IPS-18c (cell line): ENCODE results near the gene OPCML.

ENCODE experiments used
- H3K4me3 ChIP-seq: 2 replicates; pipeline ENCODE4 v1.7.0; 2013; ENCODE audit warnings: low read depth, mild to moderate bottlenecking, low read length, moderate library complexity; ENCODE audit not compliant: insufficient read depth
- H3K9me3 ChIP-seq: one replicate; pipeline ENCODE4 v1.6.1; 2013; ENCODE audit warnings: mild to moderate bottlenecking, low read length, moderate library complexity; ENCODE audit not compliant: control insufficient read depth, insufficient read depth

Gene OPCML

GRCh38 chr11:133306019-133306418, 226.3 kb downstream of the OPCML start:
- Histone ChIP-seq H3K9me3 (no peaks in the 10 kb centered on the region), H3K4me3 (no peak overlapping the region)

- Histone ChIP-seq H3K9me3 (no peaks in the 10 kb centered on the region), H3K4me3 (no peak overlapping the region)
Measured at GRCh38 chr11:133305208-133305956, 226.9 kb downstream of the OPCML start.

GRCh38 chr11:133303262-133303661, 229.0 kb downstream of the OPCML start:
- peaks cover 2% of the 10 kb centered on the region for H3K9me3 ChIP-seq

GRCh38 chr11:133302056-133302455, 230.2 kb downstream of the OPCML start:
- peaks cover 2% of the 10 kb centered on the region for H3K9me3 ChIP-seq
- no peak overlapping the region for H3K4me3 ChIP-seq

More at GRCh38 chr11:133303262-133303661, 229.0 kb downstream of the OPCML start:
- no peak overlapping the region for H3K4me3 ChIP-seq

- H3K9me3 ChIP-seq: peaks cover 2% of the 10 kb centered on the region
- no peak overlapping the region for H3K4me3 ChIP-seq
Measured at GRCh38 chr11:133300666-133301065, 231.6 kb downstream of the OPCML start.

DNA sequence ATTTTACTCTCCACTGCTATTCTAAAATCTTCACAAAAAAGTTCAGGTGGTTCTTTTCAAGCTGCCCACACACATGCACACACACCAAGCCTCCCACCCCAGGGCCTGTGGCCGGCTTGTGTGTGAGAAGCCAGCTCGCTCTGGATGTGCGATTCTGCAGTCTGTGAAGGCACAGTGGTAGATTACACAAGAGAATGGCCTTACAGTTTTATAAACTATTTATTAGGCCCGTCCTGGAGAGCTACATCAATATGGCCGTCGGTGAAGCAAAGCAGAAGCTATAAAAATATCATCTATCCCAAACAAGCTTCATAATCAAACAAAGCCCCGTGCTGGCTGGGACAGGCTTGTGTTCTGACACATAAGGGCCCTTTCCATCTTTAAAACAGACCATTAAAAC, 240.5 kb downstream of the OPCML start:
- no peaks in the 10 kb centered on the region for H3K9me3 ChIP-seq
- H3K4me3 ChIP-seq: no peak overlapping the region

- Histone ChIP-seq H3K4me3 (no peak overlapping the region), H3K9me3 (no peaks in the 10 kb centered on the region)
Measured at GRCh38 chr11:133285359-133285758, 246.9 kb downstream of the OPCML start.

GRCh38 chr11:133284156-133284555, 248.1 kb downstream of the OPCML start:
- no peaks in the 10 kb centered on the region for H3K9me3 ChIP-seq
- H3K4me3 ChIP-seq: no peak overlapping the region

DNA sequence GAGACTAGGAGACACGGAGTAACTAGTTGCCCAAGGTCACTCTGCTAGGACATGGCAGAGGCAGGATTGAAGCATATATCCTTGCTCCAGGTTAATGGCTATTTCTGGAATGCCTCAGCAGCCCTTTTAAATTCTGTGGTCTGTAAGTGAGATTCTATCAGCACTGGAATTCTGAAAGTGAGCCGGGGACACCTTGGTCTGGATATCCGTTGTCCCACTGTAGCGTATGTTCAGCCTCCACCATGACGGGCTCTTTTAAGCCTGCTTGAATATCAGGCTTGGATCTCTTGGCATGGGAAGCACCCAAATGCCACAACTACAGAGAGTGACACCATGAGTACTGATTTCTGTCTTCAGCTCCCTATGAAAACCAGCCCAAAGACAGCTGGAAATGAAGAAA, 254.4 kb downstream of the OPCML start:
- no peak overlapping the region for H3K4me3 ChIP-seq
- H3K9me3 ChIP-seq: no peaks in the 10 kb centered on the region

GRCh38 chr11:133271871-133272776, 260.2 kb downstream of the OPCML start:
- Histone ChIP-seq H3K4me3 (no peak overlapping the region), H3K9me3 (no peaks in the 10 kb centered on the region)

GRCh38 chr11:133271206-133271605, 261.1 kb downstream of the OPCML start:
- Histone ChIP-seq H3K9me3 (no peaks in the 10 kb centered on the region), H3K4me3 (no peak overlapping the region)

DNA sequence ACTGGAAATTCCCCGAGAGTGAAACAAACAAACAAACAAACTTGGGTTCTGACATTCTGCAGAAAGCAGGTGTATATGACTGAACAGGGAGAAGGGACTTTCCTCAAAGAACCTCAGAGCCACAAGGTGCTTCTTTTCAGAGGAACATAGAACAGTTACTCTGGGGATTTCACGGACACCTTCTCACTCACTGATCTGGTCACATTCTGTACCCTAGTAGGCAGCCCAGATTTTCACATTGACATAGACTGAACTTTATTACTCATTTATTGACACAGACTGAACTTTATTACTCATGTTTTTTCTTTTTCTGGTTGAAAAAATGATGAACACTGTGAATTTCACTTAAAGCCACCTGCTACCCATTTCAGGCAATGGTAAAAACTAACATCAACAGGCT, 263.0 kb downstream of the OPCML start:
- Histone ChIP-seq H3K9me3 (no peaks in the 10 kb centered on the region), H3K4me3 (no peak overlapping the region)

GRCh38 chr11:133266986-133267385, 265.3 kb downstream of the OPCML start:
- Histone ChIP-seq H3K9me3 (no peaks in the 10 kb centered on the region), H3K4me3 (no peak overlapping the region)

DNA sequence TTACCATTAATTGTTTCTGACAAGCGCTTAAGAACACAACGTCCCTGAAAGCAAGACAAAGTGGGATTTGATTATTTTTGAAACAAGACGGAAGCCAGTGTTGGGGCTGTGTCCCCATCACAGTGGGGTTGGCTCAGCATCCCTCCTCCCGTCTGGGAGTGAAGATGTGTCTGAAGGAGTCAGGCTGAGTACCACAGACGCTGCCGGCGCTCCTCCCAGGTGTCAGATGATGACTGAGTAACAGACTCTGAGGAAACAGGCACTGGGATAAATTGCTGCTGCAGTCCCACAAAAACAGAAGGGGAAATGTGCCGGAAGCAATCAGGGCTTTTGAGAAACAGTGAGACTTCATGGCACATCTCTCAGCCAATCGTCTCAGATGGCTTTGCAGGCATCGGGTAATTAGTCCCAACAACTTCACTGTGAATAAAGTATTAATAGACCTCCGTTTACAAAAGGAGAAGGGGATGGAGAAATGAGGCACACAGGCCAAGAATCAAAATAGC, 266.7 kb downstream of the OPCML start:
- no peak overlapping the region for H3K4me3 ChIP-seq
- H3K9me3 ChIP-seq: no peaks in the 10 kb centered on the region

DNA sequence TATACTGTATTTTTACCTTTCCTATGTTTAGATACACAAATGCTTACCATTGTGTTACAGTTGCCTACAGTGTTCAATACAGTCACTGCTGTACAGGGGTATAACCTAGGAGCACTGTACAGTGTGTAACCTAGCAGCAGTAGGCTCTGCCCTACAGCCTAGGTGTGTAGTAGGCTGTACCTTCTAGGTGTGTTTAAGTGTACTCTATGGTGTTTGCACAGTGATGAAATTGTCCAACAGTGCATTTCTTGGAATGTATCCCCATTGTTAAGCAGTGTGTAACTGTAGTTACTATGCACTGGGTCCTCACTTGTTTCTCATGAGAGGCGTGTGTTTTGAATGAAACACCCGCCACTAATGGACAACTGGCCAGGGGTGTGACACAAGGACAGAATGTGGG, 269.0 kb downstream of the OPCML start:
- no peaks in the 10 kb centered on the region for H3K9me3 ChIP-seq

GRCh38 chr11:133258751-133259150, 273.6 kb downstream of the OPCML start:
- Histone ChIP-seq H3K4me3 (no peak overlapping the region), H3K9me3 (no peaks in the 10 kb centered on the region)

More for the DNA sequence above, 269.0 kb downstream of the OPCML start:
- H3K4me3 ChIP-seq: no peak overlapping the region

DNA sequence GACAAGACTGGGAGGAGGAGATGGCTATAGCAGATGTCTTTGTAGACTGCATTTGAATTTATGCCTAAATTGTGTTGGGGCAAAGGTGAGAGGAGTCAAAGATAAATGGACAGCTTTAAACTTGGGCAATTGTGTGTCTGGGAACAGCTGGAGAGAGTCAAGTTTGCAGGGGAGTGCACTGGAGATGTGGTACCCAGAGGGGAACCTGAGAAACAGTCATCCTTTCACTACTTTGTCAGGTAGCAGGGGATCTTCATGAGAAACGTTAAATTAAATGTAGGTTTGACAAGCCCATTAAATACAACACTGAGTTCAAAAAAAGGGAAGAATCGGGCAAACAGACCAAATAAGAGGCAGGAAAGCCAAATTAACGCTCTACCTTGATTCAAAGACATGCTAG, 277.7 kb downstream of the OPCML start:
- no peaks in the 10 kb centered on the region for H3K9me3 ChIP-seq
- no peak overlapping the region for H3K4me3 ChIP-seq

DNA sequence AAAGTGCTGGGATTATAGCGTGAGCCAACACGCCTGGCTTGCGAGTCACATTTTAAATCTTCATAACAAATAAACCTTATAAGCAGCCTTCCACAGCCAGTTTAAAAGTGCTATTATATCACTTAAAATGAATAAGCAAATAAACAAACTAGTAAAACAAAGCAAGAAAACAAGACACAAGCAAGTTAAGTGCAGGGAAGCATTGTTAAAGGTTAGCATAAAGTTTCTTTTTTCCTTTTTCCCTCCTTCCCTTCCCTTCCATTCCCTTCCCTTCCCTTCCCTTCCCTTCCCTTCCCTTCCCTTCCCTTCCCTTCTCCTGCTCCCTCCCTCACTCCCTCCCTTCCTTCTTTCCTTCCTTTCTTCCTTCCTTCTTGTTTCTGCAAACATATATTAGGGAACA, 278.7 kb downstream of the OPCML start:
- Histone ChIP-seq H3K9me3 (no peaks in the 10 kb centered on the region), H3K4me3 (no peak overlapping the region)
